GM19395 (cell line): ENCODE measurements around the gene AHCYL2.
"Not testable (repeated sequence)": the region's sequence is repeated elsewhere in the genome, so short reads cannot be mapped to it uniquely, and the experiment has no call there.

Source experiments
- ATAC-seq: cut with Tn5 transposase; IDR thresholded peaks from one replicate; pipeline ENCODE4 v1.9.1; 2021; ENCODE audit warnings: mild to moderate bottlenecking, moderate library complexity; ENCODE audit not compliant: unreplicated experiment

Gene AHCYL2

DNA sequence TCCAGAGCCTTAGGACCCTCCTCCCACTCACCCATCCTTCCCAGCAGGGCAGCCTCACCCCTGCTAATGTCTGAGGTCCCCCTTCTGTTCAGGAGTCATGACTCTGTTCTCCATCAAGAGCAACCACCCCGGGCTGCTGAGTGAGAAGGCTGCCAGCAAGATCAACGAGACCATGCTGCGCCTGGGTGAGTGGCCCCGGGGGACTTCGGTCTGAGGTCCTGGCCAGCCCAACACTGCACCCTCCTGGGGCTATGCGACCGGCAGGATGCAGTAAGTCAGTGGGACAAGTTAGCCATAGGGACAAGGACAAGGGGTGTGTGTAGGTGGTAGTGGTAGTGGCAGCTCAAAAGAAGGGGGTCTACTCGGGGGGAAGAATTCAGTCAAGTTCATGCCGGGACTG is 16.2 kb upstream of the AHCYL2 start:
- ATAC-seq: no peak

DNA sequence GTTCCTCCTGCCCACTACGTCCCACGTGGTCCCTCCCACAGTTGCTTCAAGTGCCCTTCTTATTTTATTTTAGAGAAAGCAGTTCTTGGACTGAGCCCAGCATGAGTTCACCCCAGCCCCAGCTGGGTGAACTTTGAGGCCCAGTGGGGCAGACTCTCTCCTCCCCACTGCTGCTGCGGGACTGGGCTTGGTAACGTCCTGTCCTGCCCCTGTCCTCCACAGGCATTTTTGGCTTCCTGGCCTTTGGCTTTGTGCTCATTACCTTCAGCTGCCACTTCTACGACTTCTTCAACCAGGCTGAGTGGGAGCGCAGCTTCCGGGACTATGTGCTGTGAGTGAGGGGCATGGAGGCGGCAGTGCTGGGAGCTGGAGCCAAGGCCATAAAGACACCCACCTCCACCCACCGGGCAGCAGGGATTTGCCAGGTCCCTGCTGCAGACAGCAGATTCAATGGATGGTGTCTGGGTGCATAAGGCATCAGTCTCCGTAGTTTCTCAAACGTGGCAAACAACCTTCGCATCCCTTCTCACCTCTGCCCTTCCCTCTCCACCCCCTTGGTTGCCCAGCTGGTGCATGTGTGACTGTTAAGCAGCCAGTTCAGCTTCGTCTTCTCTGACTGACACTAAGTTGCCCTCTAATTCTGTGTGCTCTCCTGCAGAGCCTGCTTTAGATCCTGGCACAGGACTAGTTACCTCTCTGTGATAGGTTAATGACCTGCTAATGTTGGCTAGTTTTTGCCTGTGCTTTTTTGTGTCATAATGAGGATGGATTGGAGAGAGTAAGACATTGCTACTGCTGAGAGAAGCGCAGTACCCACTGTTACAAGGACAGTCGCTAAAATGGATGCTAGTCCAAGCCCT is 15.5 kb upstream of the AHCYL2 start:
- no peak for ATAC-seq

DNA sequence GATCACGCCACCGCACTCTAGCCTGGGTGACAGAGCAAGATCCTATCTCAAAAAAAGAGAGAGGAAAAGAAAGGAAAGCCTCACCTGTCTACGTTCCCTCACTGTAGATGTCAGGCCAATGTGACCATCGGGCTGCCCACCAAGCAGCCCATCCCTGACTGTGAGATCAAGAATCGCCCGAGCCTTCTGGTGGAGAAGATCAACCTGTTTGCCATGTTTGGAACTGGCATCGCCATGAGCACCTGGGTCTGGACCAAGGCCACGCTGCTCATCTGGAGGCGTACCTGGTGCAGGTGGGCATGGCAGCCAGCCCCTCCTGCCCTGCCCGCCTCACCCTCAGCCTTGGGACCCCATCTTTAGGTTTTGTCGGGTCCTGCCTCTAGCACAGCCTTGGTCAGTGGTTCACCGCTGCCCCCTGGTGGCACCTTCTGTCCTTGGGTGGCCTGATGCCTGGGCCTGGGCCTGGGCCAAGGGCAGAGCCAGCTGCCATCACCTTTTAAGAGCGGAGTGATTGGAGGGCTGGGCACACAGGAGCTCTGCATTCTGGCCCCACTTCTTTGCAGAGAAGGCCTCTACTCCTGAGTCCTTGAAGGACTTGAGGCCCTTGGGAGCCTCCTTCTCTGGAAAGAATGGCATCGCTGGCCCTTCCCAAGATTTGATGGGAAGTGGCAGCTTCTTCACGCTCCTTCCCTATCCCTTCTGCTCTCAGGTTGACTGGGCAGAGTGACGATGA is 14.4 kb upstream of the AHCYL2 start:
- ATAC-seq: no peak

DNA sequence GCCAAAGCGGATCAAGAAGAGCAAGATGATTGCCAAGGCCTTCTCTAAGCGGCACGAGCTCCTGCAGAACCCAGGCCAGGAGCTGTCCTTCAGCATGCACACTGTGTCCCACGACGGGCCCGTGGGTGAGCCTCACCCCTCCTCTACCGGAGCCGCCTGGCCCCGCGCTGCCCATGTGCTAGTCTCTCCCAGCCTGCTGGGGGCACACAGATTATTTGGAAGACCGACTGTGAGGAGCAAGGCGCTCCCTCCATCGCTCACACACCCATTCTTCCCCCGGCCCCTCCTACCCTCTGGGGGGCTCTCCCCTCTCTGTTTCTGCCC is 13.9 kb upstream of the AHCYL2 start:
- ATAC-seq: no peak

DNA sequence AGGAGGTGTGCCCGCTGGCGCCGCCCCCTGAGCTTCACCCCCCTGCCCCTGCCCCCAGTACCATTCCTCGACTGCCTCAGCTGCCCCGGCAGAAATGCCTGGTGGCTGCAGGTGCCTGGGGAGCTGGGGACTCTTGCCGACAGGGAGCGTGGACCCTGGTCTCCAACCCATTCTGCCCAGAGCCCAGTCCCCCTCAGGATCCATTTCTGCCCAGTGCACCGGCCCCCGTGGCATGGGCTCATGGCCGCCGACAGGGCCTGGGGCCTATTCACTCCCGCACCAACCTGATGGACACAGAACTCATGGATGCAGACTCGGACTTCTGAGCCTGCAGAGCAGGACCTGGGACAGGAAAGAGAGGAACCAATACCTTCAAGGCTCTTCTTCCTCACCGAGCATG is 12.7 kb upstream of the AHCYL2 start:
- ATAC-seq: no peak

DNA sequence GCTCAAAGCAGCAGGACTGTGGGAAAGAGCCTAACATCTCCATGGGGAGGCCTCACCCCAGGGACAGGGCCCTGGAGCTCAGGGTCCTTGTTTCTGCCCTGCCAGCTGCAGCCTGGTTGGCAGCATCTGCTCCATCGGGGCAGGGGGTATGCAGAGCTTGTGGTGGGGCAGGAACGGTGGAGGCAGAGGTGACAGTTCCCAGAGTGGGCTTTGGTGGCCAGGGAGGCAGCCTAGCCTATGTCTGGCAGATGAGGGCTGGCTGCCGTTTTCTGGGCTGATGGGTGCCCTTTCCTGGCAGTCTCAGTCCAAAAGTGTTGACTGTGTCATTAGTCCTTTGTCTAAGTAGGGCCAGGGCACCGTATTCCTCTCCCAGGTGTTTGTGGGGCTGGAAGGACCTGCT is 12.2 kb upstream of the AHCYL2 start:
- ATAC-seq: no peak

DNA sequence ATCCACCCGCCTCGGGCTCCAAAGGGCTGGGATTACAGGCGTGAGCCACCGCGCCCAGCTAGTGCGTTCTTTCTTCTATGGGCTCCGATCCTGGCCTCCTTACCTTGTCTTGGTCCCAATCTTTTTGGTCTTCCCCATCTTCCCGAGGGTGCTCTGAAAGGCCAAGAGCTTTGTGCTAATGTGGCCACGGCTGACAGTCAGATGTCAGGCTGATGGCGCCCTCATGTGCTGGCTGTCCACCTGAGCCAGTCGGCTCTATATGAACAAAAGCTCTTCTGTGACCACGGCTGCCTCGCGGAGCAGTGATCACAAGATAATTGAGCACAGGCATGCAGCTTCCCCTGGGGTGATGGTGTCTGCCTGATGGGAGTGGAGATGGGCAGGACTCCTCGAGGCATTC is 11.0 kb upstream of the AHCYL2 start:
- ATAC-seq: no peak

DNA sequence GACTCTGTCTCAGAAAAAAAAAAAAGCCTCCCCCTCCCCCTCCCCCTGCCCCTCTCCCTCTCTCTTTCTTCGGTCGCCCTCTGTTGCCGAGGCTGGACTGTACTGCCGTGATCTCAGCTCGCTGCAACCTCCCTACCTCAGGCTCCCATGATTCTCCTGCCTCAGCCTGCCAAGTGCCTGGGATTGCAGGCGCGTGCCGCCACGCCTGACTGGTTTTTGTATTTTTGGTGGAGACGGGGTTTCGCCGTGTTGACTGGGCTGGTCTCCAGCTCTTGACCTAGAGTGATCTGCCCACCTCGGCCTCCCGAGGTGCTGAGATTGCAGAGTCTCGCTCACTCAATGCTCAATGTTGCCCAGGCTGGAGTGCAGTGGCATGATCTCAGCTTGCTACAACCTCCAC is 9.1 kb upstream of the AHCYL2 start:
- not testable (repeated sequence) for ATAC-seq

DNA sequence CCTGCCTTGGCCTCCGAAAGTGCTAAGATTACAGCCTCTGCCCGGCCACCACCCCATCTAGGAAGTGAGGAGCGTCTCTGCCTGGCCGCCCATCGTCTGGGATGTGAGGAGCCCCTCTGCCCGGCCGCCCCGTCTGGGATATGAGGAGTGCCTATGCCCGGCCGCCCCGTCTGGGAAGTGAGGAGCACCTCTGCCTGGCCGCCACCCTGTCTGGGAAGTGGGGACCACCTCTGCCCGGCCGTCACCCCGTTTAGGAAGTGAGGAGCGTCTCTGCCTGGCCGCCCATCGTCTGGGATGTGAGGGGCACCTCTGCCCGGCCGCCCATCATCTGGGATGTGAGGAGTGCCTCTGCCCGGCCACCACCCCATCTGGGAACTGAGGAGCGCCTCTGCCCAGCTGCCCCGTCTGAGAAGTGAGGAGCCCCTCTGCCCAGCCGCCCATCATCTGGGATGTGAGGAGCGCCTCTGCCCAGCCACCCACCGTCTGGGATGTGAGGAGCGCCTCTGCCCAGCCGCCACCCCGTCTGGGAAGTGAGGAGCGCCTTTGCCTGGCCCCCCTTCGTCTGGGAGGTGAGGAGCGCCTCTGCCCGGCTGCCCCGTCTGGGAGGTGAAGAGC is 8.6 kb upstream of the AHCYL2 start:
- not testable (repeated sequence) for ATAC-seq

DNA sequence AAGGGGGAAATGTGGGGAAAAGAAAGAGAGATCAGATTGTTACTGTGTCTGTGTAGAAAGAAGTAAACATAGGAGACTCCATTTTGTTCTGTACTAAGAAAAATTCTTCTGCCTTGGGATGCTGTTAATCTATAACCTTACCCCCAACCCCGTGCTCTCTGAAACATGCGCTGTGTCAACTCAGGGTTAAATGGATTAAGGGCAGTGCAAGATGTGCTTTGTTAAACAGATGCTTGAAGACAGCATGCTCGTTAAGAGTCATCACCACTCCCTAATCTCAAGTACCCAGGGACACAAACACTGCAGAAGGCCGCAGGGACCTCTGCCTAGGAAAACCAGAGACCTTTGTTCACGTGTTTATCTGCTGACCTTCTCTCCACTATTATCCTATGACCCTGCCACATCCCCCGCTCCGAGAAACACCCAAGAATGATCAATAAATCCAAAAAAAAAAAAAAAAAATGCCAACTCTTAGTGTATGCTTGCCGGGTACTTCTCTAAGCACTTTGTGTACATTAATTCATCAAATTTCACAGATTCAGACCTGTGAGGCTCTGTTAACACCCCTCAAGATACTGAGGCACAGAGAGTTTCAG is 7.9 kb upstream of the AHCYL2 start:
- not testable (repeated sequence) for ATAC-seq

DNA sequence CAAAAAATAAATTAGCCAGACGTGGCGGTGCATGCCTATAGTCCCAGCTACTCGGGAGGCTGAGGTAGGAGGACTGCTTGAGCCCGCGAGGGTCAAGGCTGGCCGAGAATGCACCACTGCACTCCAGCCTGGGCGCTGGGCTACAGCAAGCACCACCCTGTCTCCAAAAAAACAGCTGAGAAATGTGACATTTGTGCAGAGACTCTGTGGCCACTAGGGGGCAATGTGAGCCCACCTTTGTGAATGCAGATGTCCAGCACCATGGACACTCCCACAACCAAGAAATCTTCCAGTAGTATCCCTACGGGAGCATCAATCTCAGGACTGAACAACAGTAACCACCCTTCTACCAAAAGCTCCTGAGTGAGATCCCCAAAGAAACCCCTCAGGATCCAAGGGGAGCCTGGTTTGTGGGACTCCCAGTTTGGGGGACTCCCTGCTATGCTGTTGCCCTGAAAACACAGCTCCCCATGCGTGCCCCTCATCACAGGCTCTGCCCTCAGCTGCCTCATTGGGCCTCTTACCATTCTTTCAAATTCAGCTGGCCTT is 6.2 kb upstream of the AHCYL2 start:
- no peak for ATAC-seq

DNA sequence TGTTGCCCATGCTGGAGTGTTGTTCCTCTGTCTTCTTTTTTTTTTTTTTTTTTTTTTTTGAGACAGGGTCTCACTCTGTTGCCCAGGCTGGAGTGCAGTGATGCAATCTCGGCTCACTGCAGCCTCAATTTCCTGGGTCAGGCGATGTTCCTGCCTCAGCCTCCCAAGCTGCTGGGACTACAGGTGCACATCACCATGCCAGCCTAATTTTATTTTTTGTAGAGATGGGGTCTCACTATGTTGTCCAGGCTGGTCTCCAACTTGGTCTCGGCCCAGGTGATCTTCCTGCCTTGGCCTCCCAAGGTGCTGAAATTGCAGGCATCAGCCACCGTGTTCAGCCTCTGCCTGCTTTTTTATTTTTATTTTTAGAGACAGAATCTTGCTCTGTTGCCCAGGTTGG is 5.7 kb upstream of the AHCYL2 start:
- ATAC-seq: not testable (repeated sequence)

DNA sequence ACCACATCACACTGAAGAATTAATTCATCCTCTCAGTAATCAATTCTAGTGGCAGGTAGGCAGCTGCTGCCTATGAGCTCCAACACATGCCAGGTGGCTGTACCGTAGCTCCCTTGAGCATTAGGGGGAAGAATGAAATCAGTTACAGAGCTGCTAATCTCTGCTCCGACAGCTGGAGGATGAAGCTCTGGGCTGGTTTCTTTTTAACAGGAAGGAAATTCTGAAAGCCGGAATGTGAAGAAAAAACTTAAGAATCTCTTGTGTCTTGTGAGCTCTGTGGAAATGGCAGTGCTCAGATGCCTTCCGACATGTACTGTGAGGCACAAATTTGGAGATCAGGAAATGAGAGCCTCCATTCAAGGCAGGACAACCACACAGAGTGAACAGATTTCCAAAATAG is 2.8 kb upstream of the AHCYL2 start:
- no peak for ATAC-seq

DNA sequence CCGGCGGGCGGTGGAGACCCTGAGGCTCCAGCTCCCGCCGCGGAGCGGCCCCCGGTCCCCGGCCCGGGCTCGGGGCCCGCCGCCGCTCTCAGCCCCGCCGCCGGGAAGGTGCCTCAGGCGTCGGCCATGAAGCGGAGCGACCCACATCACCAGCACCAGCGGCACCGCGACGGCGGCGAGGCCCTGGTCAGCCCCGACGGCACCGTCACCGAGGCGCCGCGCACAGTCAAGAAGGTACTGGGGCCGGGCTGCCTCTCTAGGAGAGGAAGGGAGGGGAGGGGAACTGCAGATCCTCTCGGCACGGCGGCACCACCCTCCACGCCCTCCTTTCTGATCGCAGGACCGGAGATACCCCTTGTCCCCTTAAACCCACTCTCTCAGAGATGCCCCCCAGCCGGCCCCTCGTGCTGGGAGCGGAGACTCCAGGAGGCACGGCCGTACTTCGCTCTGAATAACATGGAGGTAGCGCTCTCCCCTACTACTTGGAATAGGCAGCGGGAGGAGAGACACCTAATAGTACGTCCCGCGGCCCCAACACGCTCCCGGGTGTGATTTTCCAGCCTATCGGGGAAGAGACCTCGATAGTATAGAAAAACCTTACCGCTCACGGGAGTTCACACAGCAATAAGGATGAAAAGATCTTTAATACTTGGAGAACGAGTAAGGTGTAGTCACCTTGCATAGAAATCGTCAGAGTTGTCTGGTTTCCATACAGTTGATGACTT is 538 bp downstream of the AHCYL2 start:
- ATAC-seq: peak; percentile 49

DNA sequence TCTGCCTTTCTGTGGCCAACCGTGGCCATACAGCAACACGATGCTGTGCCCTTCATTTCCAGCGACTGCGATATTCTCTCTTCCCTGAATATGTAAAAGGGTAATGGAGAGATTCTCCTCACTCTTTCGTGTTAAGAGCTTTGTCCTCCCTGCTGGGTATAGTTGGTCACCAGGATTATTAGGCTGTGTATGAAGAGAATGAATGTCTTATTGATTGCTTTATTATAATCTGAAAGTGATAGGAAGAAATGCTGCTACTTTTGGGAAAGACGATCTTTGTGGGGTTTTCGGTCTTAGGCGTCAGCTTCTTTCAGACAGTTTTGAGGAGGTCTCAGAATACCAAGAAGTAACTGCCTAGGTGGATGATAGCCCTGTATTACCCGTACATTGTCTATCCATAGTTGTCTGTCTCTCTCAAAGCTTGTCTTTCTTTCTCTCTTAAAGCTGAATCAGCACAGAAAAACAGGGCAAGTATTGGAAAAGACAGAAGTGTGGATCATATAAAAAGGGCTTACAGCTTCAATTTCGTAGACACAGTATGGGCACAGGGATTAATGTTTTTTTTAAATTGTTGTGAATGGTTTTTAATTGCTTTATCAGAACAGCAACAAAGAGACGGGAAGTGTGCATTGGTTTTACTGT is 1.2 kb downstream of the AHCYL2 start:
- no peak for ATAC-seq

DNA sequence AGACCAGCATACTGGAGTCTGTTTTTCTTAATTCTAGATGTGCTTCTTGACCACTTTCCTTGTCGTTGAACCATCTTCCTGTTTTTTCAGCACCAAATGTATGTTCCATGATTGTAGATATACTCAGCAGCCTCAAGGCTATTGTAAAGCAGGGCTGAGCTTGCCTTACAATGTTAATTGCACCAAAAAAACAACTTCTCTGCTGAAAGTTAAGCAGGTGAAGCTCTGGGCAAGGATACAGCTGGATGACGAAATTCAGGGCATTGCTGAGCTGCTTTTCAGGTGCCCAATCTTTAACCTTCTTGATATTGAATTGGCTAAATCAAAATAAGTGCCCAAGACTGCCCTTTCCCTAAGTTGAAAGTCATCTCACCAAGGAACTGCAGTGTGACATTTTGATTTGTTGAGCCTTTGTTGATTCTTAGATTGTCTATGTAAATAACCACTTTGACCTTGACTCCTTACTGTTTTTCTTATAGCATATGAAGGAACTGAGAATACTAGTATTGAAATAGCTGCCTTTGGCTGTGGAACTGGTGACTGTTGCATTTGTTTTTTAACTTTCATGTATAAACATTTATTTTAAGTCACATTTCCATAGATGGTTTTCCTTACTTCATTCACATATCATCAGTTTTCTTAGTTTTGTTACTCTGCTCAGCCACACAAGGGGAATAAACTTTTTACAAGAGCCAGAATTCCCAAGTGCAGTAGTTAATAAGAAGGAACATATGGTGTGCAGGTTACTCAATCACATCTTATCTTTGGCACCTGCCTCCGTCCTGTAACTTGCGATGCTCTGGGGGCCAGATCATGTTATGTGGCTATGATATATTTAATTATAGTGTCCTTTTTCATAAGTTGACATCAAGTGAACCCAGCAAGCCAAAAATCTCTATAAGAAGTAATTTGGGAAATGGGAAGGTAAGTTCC is 3.1 kb downstream of the AHCYL2 start:
- ATAC-seq: no peak

DNA sequence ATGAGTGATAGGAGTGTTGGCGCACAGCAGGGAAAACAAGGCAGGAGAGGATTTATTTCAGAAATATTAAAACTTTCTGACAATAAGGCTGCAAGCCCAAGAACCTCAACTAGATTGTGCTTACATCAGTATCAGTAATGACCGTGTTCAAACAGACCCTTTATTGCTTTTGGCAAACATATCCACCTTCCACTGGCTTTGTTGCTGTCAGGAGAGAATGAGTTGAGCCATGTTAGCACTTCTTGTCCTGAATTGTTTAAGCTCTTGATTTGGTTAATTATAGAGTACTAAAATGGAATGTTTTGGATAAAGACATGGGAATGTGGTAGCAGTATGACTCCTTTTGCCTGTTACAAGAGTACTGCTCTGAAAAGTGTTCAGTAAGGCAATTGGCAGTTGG is 3.8 kb downstream of the AHCYL2 start:
- no peak for ATAC-seq

DNA sequence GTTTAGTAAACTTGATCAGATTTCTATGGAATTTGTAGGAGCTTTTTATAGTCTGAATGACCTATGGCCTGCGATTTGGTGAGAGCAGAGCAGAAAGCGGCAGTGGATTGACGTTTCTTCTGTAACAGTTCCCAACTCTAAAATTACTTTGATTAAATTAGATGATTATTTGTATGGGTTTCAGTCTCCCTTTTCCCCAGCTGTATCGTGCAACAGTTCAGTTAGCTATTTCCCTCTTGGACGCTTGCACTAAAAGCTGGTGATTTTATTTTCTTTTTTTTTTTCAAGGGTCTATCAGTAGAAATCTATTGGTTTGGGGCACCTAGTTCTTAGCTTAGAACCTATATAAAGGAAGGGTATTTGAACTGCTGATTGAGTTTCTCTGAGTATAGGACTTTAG is 6.8 kb downstream of the AHCYL2 start:
- ATAC-seq: no peak

DNA sequence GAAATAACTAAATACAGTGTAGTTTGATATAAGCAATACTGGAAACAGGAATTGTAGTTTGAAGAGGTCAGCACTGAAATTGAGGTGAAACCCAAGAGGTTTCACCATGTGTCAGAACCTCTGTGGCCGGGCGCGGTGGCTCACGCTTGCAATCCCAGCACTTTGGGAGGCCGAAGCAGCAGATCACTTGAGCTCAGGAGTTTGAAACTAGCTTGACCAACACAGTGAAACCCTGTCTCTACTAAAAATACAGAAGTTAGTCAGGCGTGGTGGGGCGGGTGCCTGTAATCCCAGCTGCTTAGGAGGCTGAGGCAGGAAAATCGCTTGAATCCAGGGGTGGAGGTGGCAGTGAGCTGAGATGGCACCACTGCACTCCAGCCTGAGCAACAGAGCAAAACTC is 13.7 kb downstream of the AHCYL2 start:
- ATAC-seq: no peak
